B cell (primary cell): ENCODE measurements around the gene VCL. TPM values are rescaled to one million over a fixed set of nuclear protein-coding genes. Genes with fewer than 3 reads are reported as not detected.
"Not testable (repeated sequence)": the region's sequence is repeated elsewhere in the genome, so short reads cannot be mapped to it uniquely, and the experiment has no call there.

Experiments
- ATAC-seq: fragments of 200-7000 bp; cut with Tn5 transposase; one replicate; pipeline ENCODE4 v1.10.0; 2021; ENCODE audit warnings: low read depth, mild to moderate bottlenecking, moderate number of reproducible peaks, moderate library complexity
- CTCF ChIA-PET: fragments of 350-600 bp; sonication (Branson Sonifier 250); formaldehyde crosslinking; loops from one replicate; lab custom pipeline; 2021; ENCODE audit warnings: antibody characterized with exemption, inconsistent platforms; lab: Charles Lee
- POLR2A ChIA-PET: fragments of 350-600 bp; sonication (Branson Sonifier 250); formaldehyde crosslinking; loops from one replicate; lab custom pipeline; 2021; ENCODE audit warnings: antibody characterized with exemption; lab: Charles Lee
- DNase-seq: peaks from one replicate; pipeline ENCODE4 v3.0.0; 2013
- H2AFZ ChIP-seq: 2 replicates; pipeline ENCODE4 v1.6.1; 2012; ENCODE audit warnings: mild to moderate bottlenecking, low read depth, low read length; ENCODE audit not compliant: insufficient read depth, poor library complexity, severe bottlenecking
- H3K27ac ChIP-seq, 2 donors: 1 replicate in 1 of 2; 2 replicates in 1 of 2; pipeline ENCODE4 v1.5.1; 2012 to 2013; ENCODE audit warnings: low read length in 2 of 2, mild to moderate bottlenecking in 2 of 2, moderate library complexity in 1 of 2
- H3K27me3 ChIP-seq, 4 experiments: fragments of 200-600 bp in 1 of 4; sonication (generic) in 1 of 4; replicated peaks in 1 of 4; 1 replicate in 2 of 4; 2 replicates in 2 of 4; pipeline versions ENCODE4 v1.6.1 to v1.7.0; 2013 to 2016; ENCODE audit warnings: low read length in 3 of 4, mild to moderate bottlenecking in 2 of 4, mixed read lengths in 1 of 4, moderate library complexity in 1 of 4; ENCODE audit not compliant: insufficient read depth in 4 of 4, control insufficient read depth in 3 of 4; ENCODE audit errors: control extremely low read depth in 1 of 4
- H3K36me3 ChIP-seq, 2 experiments: replicated peaks in 1 of 2; 1 replicate in 1 of 2; 2 replicates in 1 of 2; pipeline versions ENCODE4 v1.6.1 to v1.7.1; 2013; ENCODE audit warnings: low read length in 1 of 2; ENCODE audit not compliant: insufficient read depth in 2 of 2, control insufficient read depth in 1 of 2; ENCODE audit errors: control extremely low read depth in 1 of 2, extremely low read depth in 1 of 2
- H3K4me1 ChIP-seq, 2 donors: fragments of 200-600 bp in 1 of 2; sonication (generic) in 1 of 2; 1 replicate in 1 of 2; 2 replicates in 1 of 2; pipeline versions ENCODE4 v1.5.1 to v1.6.1; 2013 to 2017; ENCODE audit warnings: low read length in 2 of 2; ENCODE audit not compliant: control insufficient read depth in 2 of 2, insufficient read depth in 2 of 2
- H3K4me2 ChIP-seq: replicated peaks from 2 replicates; pipeline ENCODE3; 2012; ENCODE audit warnings: mild to moderate bottlenecking, low read depth, low read length; ENCODE audit not compliant: poor library complexity, severe bottlenecking
- H3K4me3 ChIP-seq, 5 experiments: fragments of 200-600 bp in 1 of 5; sonication (generic) in 1 of 5; 1 replicate in 3 of 5; 2 replicates in 2 of 5; pipeline versions ENCODE4 v1.5.1 to v1.7.0; 2011 to 2016; ENCODE audit warnings: low read length in 4 of 5, mild to moderate bottlenecking in 4 of 5, low read depth in 2 of 5, control low read depth in 1 of 5, moderate library complexity in 1 of 5; ENCODE audit not compliant: insufficient read depth in 1 of 5; ENCODE audit errors: control extremely low read depth in 1 of 5, extremely low read depth in 1 of 5
- H3K79me2 ChIP-seq: fragments of 200-600 bp; sonication (generic); one replicate; pipeline ENCODE4 v1.6.0; 2016; ENCODE audit warnings: low read length; ENCODE audit not compliant: control insufficient read depth, insufficient read depth
- H3K9ac ChIP-seq: fragments of 200-600 bp; sonication (generic); 2 replicates; pipeline ENCODE4 v1.6.1; 2017; ENCODE audit warnings: mild to moderate bottlenecking, low read length, moderate library complexity
- H3K9me3 ChIP-seq, 3 donors: one replicate each; pipeline versions ENCODE4 v1.6.1 to v1.7.1; 2013; ENCODE audit warnings: low read length in 2 of 3; ENCODE audit not compliant: control insufficient read depth in 2 of 3, insufficient read depth in 1 of 3; ENCODE audit errors: control extremely low read depth in 1 of 3
- H4K20me1 ChIP-seq: 2 replicates; pipeline ENCODE4 v1.6.0; 2012; ENCODE audit warnings: mild to moderate bottlenecking, low read length; ENCODE audit not compliant: insufficient read depth, control insufficient read depth, poor library complexity, severe bottlenecking
- H3K27ac Mint-ChIP-seq: one replicate; pipeline ENCODE4 v1.8.0; 2021; ENCODE audit warnings: mixed read lengths
- H3K27me3 Mint-ChIP-seq: one replicate; pipeline ENCODE4 v1.8.0; 2021; ENCODE audit warnings: mixed read lengths
- H3K4me1 Mint-ChIP-seq: one replicate; pipeline ENCODE4 v1.8.0; 2021; ENCODE audit warnings: mixed read lengths
- H3K4me3 Mint-ChIP-seq: one replicate; pipeline ENCODE4 v1.8.0; 2021; ENCODE audit warnings: mixed read lengths
- H3K9me3 Mint-ChIP-seq: one replicate; pipeline ENCODE4 v1.8.0; 2022; ENCODE audit warnings: mixed read lengths; ENCODE audit not compliant: insufficient read depth
- CTCF ChIP-seq: fragments of 200-600 bp; IDR thresholded peaks from one replicate; pipeline ENCODE4 v1.8.0; 2022; ENCODE audit warnings: antibody characterized with exemption, mild to moderate bottlenecking
- EZH2 ChIP-seq: IDR thresholded peaks from 2 replicates; pipeline ENCODE4 v1.6.1; 2012; ENCODE audit warnings: borderline replicate concordance, low read depth, mild to moderate bottlenecking, moderate library complexity, low read length; ENCODE audit not compliant: insufficient read depth, poor library complexity, severe bottlenecking
- WGBS: methylation state at CpG from one replicate; pipeline ENCODE4 v1.1.5; 2013; ENCODE audit warnings: missing lambda C conversion rate; ENCODE audit not compliant: insufficient coverage; 5-methylcytosine and 5-hydroxymethylcytosine counted together
- intact Hi-C: fragments of 100-400 bp; cut with micrococcal nuclease; formaldehyde crosslinking; loops from one replicate; pipeline ENCODE4 v1.10.0; 2022
- polyA plus RNA-seq: library from polyadenylated mRNA; depleted of rRNA; stranded (reverse); fragments of >200 nt; gene quantifications from 2 replicates; pipeline ENCODE4 v1.2.3, GENCODE V29; 2012
- total RNA-seq, 2 donors: library from RNA; stranded (reverse); fragments of 120-200 nt in 1 of 2; gene quantifications; 1 replicate in 1 of 2; 2 replicates in 1 of 2; pipeline versions ENCODE4 v1.2.3 to v1.2.4, GENCODE V29; 2013 to 2022

VCL gene
- total and polyA plus RNA-seq, 2 donors (not counting 1 experiment from before 2014, with no cell fraction given) = 13.1 to 29.8 TPM

GRCh38 chr10:74027702-74028101 lies 29.8 kb downstream of the VCL start:
- intact Hi-C loops = no loop called here
- DNase-seq = no peak
- Histone ChIP-seq H3K9me3 (no peaks in the 10 kb centered on the region), H3K79me2 (no peaks in the 10 kb centered on the region), H3K4me3 (no peak overlapping the region), H4K20me1 (no peaks in the 10 kb centered on the region), H3K36me3 (no peaks in the 10 kb centered on the region), H3K9ac (no peak overlapping the region), H3K4me1 (no peaks in the 10 kb centered on the region), H2AFZ (no peak overlapping the region), H3K4me2 (no peak overlapping the region), H3K27ac (no peak overlapping the region), H3K27me3 (no peaks in the 10 kb centered on the region)
- Mint-ChIP-seq H3K4me3 (no peak overlapping the region), H3K4me1 (peaks cover 5% of the 10 kb centered on the region), H3K9me3 (no peaks in the 10 kb centered on the region), H3K27me3 (no peaks in the 10 kb centered on the region), H3K27ac (no peak overlapping the region)
- ChIA-PET CTCF (interaction anchor here (0.6 to 2.0 kb wide), 3 partner anchors 69 to 142 kb away, joined by 3 to 9 read pairs (median 5); partner anchors contain the start of gene PLAU), POLR2A (no interaction called here)
- TF ChIP-seq CTCF (no peak), EZH2 (no peak)
- WGBS = no CpG with 5 or more reads among the region's 2 CpGs
- ATAC-seq = no peak

GRCh38 chr10:74029943-74030342 lies 32.0 kb downstream of the VCL start:
- no CpG with 5 or more reads among the region's 1 CpG for WGBS
- ATAC-seq (no peak), DNase-seq (no peak)
- Mint-ChIP-seq H3K4me1 (peaks cover 27% of the 10 kb centered on the region), H3K9me3 (no peaks in the 10 kb centered on the region), H3K27ac (no peak overlapping the region), H3K4me3 (no peak overlapping the region), H3K27me3 (no peaks in the 10 kb centered on the region)
- intact Hi-C loops = no loop called here
- Histone ChIP-seq H4K20me1 (no peaks in the 10 kb centered on the region), H3K27me3 (no peaks in the 10 kb centered on the region), H3K27ac (no peak overlapping the region), H3K4me2 (no peak overlapping the region), H3K4me1 (peaks cover 15 to 16% of the 10 kb centered on the region in 2 donors), H2AFZ (no peak overlapping the region), H3K9ac (no peak overlapping the region), H3K4me3 (no peak overlapping the region), H3K9me3 (no peaks in the 10 kb centered on the region), H3K79me2 (no peaks in the 10 kb centered on the region), H3K36me3 (no peaks in the 10 kb centered on the region)
- POLR2A ChIA-PET = no interaction called here
- CTCF ChIA-PET = no interaction called here
- TF ChIP-seq CTCF = no peak
- no peak for TF ChIP-seq EZH2

GRCh38 chr10:74032208-74032607 lies 34.3 kb downstream of the VCL start:
- H3K4me3 Mint-ChIP-seq, H4K20me1 ChIP-seq, H3K36me3 ChIP-seq, H3K9me3 Mint-ChIP-seq, H3K4me3 ChIP-seq, H3K27me3 Mint-ChIP-seq, H3K27ac ChIP-seq, H3K4me2 ChIP-seq, H3K27me3 ChIP-seq, intact Hi-C loops, H2AFZ ChIP-seq, DNase-seq, CTCF ChIA-PET, H3K27ac Mint-ChIP-seq, ATAC-seq, H3K9me3 ChIP-seq, H3K9ac ChIP-seq, H3K79me2 ChIP-seq: not testable (repeated sequence)
- peaks cover 34% of the 10 kb centered on the region for H3K4me1 Mint-ChIP-seq
- WGBS = no CpG with 5 or more reads among the region's 1 CpG
- H3K4me1 ChIP-seq = peaks cover 16 to 17% of the 10 kb centered on the region in 2 donors
- POLR2A ChIA-PET = interaction anchor here (0.5 to 0.7 kb wide), 5 partner anchors 11 to 988 kb away, joined by 3 to 5 read pairs (median 4); no protein-coding TSS in a partner anchor
